GM12873 (cell line): Measurements from ENCODE around the gene DUSP16.

Source experiments
- CTCF ChIP-seq: IDR thresholded peaks from 2 replicates; pipeline ENCODE4 v1.5.1; 2012; ENCODE audit warnings: low read depth, mild to moderate bottlenecking, moderate library complexity, low read length, control low read depth; ENCODE audit not compliant: insufficient read depth; ENCODE audit errors: missing control alignments

Gene DUSP16

DNA sequence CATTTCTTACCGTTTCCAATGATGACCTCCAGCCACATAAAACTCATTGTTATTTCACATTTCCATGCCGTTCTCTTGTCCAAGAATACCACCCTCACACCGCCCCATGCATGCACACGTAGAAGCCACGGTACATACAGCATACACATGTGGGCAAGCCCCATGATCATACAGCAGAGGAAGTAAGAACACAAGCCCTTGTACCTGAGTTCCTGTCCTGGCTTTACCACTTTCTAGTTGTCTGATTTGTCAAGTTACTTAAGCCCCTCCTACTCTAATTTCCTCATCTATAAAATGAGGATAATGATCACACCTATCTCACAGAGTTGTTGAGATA, 59.9 kb downstream of the DUSP16 start:
- TF ChIP-seq CTCF: no peak

- TF ChIP-seq CTCF: no peak
These were observed 61.5 kb downstream of the DUSP16 start for GRCh38 chr12:12501121-12501520.

DNA sequence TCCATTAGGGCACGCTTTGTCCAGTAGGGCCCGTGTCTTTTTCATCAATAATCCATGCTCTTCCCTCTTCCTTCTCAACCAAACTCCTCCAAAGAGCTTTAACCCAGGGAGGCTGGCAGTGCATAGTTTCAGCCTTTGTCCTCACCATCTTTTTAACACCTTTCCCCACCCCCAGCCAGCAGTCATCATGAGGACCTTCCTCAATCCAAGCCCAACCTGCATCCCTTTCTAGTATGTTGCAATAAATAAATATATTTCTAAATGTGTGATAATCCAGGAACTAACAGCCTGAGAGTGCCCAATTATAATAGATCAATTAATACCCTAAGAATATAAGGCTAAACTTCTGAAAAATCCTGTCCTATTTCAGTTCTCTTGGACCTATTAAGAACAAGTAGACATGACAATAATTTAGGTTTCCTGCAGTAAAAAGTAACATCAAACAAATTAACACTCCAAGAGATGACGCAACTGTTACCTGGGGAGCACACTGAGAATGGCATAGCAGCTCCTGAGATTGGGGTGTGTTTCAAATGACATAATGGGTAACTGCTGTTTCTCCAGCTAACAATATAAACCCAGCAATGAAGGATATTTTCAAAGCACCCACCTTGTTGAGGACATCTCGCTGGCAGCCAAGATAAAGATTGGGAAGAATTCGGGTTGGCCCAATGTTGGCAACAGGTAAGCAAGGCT, 62.6 kb downstream of the DUSP16 start:
- no peak for TF ChIP-seq CTCF

- no peak for TF ChIP-seq CTCF
These were observed 64.5 kb downstream of the DUSP16 start for GRCh38 chr12:12498210-12498609.

DNA sequence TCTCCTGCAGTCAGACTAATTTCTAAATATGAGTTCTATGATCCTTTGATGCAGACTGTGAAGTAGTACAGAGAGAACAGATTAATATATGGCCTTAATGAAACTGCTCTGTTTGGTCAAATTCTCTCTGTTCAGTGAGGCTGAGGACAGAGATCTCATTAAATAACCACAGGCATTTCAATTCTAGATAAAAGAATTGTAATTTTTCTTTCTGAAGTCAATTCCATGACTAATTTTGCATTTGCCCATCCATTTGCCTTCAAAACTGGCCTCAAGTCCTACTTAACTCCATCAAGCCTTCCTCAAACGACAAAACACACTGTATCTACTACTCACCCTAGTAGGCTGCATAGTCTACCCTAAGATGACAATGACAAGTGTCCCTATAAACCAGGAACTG, 67.1 kb downstream of the DUSP16 start:
- no peak for TF ChIP-seq CTCF

- no peak for TF ChIP-seq CTCF
These were observed 70.1 kb downstream of the DUSP16 start for GRCh38 chr12:12492547-12492946.

DNA sequence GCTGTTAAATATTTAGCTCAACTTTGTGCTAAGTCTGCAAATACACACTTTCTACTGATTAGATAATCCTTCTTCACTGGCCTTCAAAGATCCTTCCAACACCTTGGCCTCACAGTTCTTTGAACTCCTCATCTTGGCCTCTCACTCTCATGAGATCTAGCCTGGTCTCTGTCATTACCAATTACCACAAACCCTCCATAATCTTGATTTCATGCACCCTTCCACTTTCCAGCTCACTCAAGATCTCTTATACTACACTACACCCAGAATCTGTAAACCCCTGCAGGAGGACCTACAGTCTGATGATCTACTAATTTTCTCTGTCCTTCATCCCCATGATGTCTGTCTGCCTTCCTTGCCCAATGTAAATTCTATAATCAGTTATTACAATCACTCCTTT, 71.1 kb downstream of the DUSP16 start:
- TF ChIP-seq CTCF: no peak
